ENCODE data around the gene LTN1.
A peak's percentile ranks its signal among the peaks of the same experiment; 100 is the strongest.

The LTN1 gene

GRCh38 chr21:28885853-28886177, 106.9 kb downstream of the LTN1 start:
- Histone ChIP-seq H3K36me3 (ENCODE audit: control insufficient read depth, insufficient read depth, low read length) (peaks cover 5% of the 10 kb centered on the region), H3K27me3 (ENCODE audit: control insufficient read depth, insufficient read depth, low read length, poor library complexity, severe bottlenecking) (no peaks in the 10 kb centered on the region), H3K4me1 (ENCODE audit: control insufficient read depth, insufficient read depth, low read length) (no peaks in the 10 kb centered on the region), H3K9me3 (ENCODE audit: control insufficient read depth, low read length) (no peaks in the 10 kb centered on the region), H3K4me3 (ENCODE audit: insufficient read depth, low read depth, low read length) (no peak overlapping the region), H3K27ac (ENCODE audit: insufficient read depth, low read depth, low read length, poor library complexity, severe bottlenecking) (no peak overlapping the region)
- WGBS, 2 experiments: 94 to 96% methylated on average over 5 of the region's 6 CpGs

DNA sequence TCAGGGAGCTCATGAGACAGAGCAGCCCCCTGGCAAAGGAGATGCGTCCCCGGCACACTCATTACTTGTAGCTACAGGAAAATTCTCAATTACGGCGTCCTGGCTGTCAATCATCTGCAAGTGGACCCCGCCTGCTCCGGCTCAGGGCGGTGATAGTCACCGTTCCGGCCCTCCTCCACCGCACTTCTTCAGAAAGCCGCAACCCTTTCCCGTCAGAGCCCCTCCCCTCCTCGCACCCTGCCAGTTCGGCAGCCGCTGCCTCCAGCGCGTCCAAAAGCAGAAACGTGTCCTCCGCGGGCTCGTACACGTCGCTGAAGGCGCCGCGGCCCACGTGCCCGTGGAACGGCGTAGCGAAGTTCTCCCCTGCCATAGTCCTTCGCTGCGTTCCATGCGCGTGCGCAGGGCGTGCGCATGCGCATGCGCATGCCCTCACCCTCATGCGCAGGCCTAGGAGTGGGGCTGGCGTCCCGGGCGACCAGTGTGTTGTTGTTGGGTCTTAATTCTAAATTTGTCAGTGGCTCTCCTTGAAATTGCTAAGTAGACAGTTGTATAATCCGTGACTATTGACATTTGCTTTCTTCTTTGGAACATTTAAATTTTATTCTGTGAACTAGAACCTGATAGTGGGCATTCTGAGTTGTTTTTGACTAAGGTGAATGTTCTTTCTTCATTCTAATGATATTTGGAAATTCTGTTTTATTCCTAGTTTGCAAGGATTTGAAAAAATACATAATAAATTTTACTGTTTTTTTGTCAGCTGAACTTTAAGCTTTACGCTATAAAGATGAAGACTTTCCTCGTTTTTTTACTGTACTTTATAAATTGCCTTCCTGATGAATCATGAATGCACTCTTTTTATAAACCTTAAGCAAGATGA, 107.5 kb downstream of the LTN1 start:
- H3K27ac ChIP-seq (ENCODE audit: insufficient read depth, low read depth, low read length, poor library complexity, severe bottlenecking): peak overlapping the region; percentile 74
- H3K9me3 ChIP-seq (ENCODE audit: control insufficient read depth, low read length): no peaks in the 10 kb centered on the region

DNA sequence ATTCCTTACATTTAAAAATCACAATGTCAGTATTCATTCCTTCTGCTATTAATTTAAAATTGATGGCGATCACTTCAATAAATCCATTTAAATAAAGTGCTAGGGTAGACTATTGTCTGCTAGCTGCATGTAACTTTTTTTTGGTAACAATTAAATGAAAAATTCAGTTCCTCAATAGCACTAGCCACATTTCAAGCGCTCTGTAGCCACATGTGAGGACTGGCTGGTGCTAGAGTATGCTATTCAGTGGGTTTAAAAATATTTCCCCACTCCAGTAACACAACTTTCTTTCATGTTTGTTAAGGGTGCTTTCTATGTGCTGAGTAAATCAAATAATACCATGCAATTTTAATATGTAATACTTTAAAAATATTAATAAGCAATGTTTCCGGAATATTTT, 108.2 kb downstream of the LTN1 start:
- peaks cover 5% of the 10 kb centered on the region for H3K36me3 ChIP-seq (ENCODE audit: control insufficient read depth, insufficient read depth, low read length)
- WGBS, 2 experiments: 17 to 42% methylated on average over 1 to 3 of the region's 3 CpGs
- H3K27me3 ChIP-seq (ENCODE audit: control insufficient read depth, insufficient read depth, low read length, poor library complexity, severe bottlenecking): no peaks in the 10 kb centered on the region
- H3K4me1 ChIP-seq (ENCODE audit: control insufficient read depth, insufficient read depth, low read length): no peaks in the 10 kb centered on the region
- no peak overlapping the region for H3K27ac ChIP-seq (ENCODE audit: insufficient read depth, low read depth, low read length, poor library complexity, severe bottlenecking)
- H3K9me3 ChIP-seq (ENCODE audit: control insufficient read depth, low read length): no peaks in the 10 kb centered on the region
- peak overlapping the region; percentile 49 for H3K4me3 ChIP-seq (ENCODE audit: insufficient read depth, low read depth, low read length)

More for the DNA sequence above, 107.5 kb downstream of the LTN1 start:
- Histone ChIP-seq H3K4me3 (ENCODE audit: insufficient read depth, low read depth, low read length) (peak overlapping the region; percentile 49), H3K4me1 (ENCODE audit: control insufficient read depth, insufficient read depth, low read length) (no peaks in the 10 kb centered on the region), H3K27me3 (ENCODE audit: control insufficient read depth, insufficient read depth, low read length, poor library complexity, severe bottlenecking) (no peaks in the 10 kb centered on the region), H3K36me3 (ENCODE audit: control insufficient read depth, insufficient read depth, low read length) (peaks cover 5% of the 10 kb centered on the region)
- 4 to 5% methylated on average over 47 of the region's 47 CpGs for WGBS, 2 experiments

GRCh38 chr21:28883931-28884330, 108.7 kb downstream of the LTN1 start:
- no peaks in the 10 kb centered on the region for H3K9me3 ChIP-seq (ENCODE audit: control insufficient read depth, low read length)
- H3K27me3 ChIP-seq (ENCODE audit: control insufficient read depth, insufficient read depth, low read length, poor library complexity, severe bottlenecking): no peaks in the 10 kb centered on the region
- no peak overlapping the region for H3K4me3 ChIP-seq (ENCODE audit: insufficient read depth, low read depth, low read length)
- no peak overlapping the region for H3K27ac ChIP-seq (ENCODE audit: insufficient read depth, low read depth, low read length, poor library complexity, severe bottlenecking)
- H3K4me1 ChIP-seq (ENCODE audit: control insufficient read depth, insufficient read depth, low read length): no peaks in the 10 kb centered on the region
- H3K36me3 ChIP-seq (ENCODE audit: control insufficient read depth, insufficient read depth, low read length): peaks cover 5% of the 10 kb centered on the region

GRCh38 chr21:28882345-28882744, 110.3 kb downstream of the LTN1 start:
- Histone ChIP-seq H3K27ac (ENCODE audit: insufficient read depth, low read depth, low read length, poor library complexity, severe bottlenecking) (no peak overlapping the region), H3K9me3 (ENCODE audit: control insufficient read depth, low read length) (no peaks in the 10 kb centered on the region), H3K4me1 (ENCODE audit: control insufficient read depth, insufficient read depth, low read length) (no peaks in the 10 kb centered on the region), H3K36me3 (ENCODE audit: control insufficient read depth, insufficient read depth, low read length) (peaks cover 5% of the 10 kb centered on the region), H3K27me3 (ENCODE audit: control insufficient read depth, insufficient read depth, low read length, poor library complexity, severe bottlenecking) (no peaks in the 10 kb centered on the region), H3K4me3 (ENCODE audit: insufficient read depth, low read depth, low read length) (no peak overlapping the region)
- WGBS, 2 experiments: 43% methylated on average over 2 of the region's 2 CpGs; no CpG with 5 or more reads in 1 of the 2 experiments

Data from ectodermal cell (in vitro differentiated cells).